GM06990 (cell line): Measurements from ENCODE around the gene CAMTA1.

Experiments used
- DNase-seq: peaks from one replicate; pipeline ENCODE4 v3.0.0-alpha.2; 2011; ENCODE audit not compliant: insufficient read length; ENCODE audit errors: extremely low read depth
- H3K27me3 ChIP-seq: replicated peaks from 2 replicates; pipeline ENCODE4 v1.6.0; 2011; ENCODE audit warnings: low read length; ENCODE audit not compliant: control insufficient read depth, insufficient read depth
- H3K36me3 ChIP-seq: 2 replicates; pipeline ENCODE4 v1.5.1; 2011; ENCODE audit warnings: low read length; ENCODE audit not compliant: control insufficient read depth, insufficient read depth
- H3K4me3 ChIP-seq: replicated peaks from 2 replicates; pipeline ENCODE4 v1.5.1; 2011; ENCODE audit warnings: low read depth, mild to moderate bottlenecking, control low read depth, low read length
- CTCF ChIP-seq: IDR thresholded peaks from 2 replicates; pipeline ENCODE4 v1.5.1; 2011; ENCODE audit warnings: low read length, control low read depth, mild to moderate bottlenecking, inconsistent platforms; ENCODE audit not compliant: insufficient read depth, poor library complexity, severe bottlenecking

The CAMTA1 gene

DNA sequence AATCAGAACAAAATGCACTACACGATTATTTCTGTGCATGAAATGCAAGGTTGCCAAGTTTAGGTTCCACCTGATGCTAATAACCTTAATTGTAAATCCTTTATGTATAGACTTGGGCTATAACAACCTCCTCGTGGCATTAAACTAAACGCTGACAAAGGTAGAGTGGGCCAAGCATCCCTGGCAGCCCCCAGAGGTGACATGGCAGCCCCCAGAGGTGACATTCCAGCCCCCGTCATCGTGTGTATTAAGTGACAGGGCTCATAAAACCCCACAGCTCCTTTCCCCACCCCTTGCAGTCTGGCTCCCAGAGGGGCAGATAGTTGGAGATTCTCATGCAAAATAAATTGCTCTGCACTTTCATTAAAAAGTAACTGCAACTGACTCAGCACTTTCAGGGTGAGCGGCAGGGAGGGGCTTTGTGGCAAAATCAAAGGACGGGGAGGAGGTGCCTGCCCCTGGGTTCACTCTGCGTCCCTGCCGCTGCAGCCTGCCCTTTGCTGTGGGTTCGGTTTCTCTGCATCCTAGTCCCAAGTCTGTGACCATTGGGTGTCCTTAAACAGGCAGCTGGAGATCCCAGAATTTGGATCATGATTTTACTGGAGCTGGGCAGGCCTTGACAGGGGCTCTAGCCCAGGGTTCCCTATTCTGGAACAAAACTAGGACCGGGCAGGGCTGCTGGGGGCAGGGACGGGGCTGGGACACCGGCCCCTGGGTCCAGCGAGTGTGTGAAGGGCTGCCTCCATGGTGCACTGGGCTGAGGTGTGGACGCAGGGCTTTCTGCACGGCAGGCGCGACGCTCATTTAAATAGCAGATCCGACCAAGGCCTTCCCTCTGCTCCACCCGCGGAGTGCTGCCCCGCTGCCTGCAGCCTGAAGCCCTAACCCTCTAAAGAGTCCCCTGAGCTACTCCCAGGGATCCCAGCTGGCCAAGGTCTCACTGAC lies 751.0 kb downstream of the CAMTA1 start:
- Histone ChIP-seq H3K27me3 (no peaks in the 10 kb centered on the region), H3K36me3 (no peaks in the 10 kb centered on the region), H3K4me3 (no peak overlapping the region)
- DNase-seq, result no peak
- TF ChIP-seq CTCF, result no peak

GRCh38 chr1:7536891-7537591 lies 751.8 kb downstream of the CAMTA1 start:
- Histone ChIP-seq H3K4me3 (no peak overlapping the region), H3K27me3 (no peaks in the 10 kb centered on the region), H3K36me3 (no peaks in the 10 kb centered on the region)
- no peak for DNase-seq
- no peak for TF ChIP-seq CTCF

DNA sequence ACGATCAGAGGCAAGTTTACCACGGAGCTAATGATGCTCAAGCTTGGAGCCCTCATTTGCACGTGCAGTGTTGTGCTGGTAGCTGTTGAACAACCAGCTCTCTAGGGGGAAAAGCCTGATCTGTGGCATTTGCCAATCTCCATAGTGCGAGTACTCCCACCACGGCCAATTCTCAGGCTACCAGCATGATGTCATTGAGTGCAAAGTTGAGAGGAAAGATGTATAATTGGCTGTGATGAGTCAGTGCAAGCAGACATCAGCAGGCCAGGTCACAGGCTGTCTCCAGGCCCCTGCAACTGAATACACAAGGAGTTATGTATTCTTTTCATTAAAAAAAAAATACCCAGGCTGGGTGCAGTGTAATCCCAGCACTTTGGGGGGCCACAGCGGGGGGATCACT lies 752.8 kb downstream of the CAMTA1 start:
- no peak for DNase-seq
- TF ChIP-seq CTCF, result no peak
- H3K27me3 ChIP-seq, result no peaks in the 10 kb centered on the region
- H3K36me3 ChIP-seq, result no peaks in the 10 kb centered on the region
- no peak overlapping the region for H3K4me3 ChIP-seq

GRCh38 chr1:7538849-7539768 lies 753.9 kb downstream of the CAMTA1 start:
- no peak overlapping the region for H3K4me3 ChIP-seq
- no peaks in the 10 kb centered on the region for H3K27me3 ChIP-seq
- no peak for DNase-seq
- H3K36me3 ChIP-seq, result no peaks in the 10 kb centered on the region
- no peak for TF ChIP-seq CTCF

GRCh38 chr1:7539769-7540175 lies 754.5 kb downstream of the CAMTA1 start:
- TF ChIP-seq CTCF, result peak; percentile 47
- no peaks in the 10 kb centered on the region for H3K36me3 ChIP-seq
- no peaks in the 10 kb centered on the region for H3K27me3 ChIP-seq
- H3K4me3 ChIP-seq, result no peak overlapping the region
- no peak for DNase-seq
